OCI-LY3 (cell line): ENCODE data around the gene FRMPD4.

Experiments used
- H2AFZ ChIP-seq: fragments of 200-600, 300-600 bp; shearing (Covaris generic); 2 replicates; pipeline ENCODE4 v1.6.0; 2014; ENCODE audit warnings: antibody characterized with exemption, low read depth, low read length
- H3K27ac ChIP-seq: fragments of 200-600, 300-600 bp; sonication (generic); 2 replicates; pipeline ENCODE4 v1.5.1; 2014; ENCODE audit warnings: mild to moderate bottlenecking, low read length, moderate library complexity, mixed read lengths
- H3K27me3 ChIP-seq: fragments of 200-600, 300-600 bp; sonication (generic); 2 replicates; pipeline ENCODE4 v1.6.1; 2014; ENCODE audit warnings: low read depth, low read length, mixed read lengths
- H3K36me3 ChIP-seq: fragments of 200-600, 300-600 bp; sonication (generic); replicated peaks from 2 replicates; pipeline ENCODE3; 2014; ENCODE audit warnings: low read depth, low read length, mixed read lengths
- H3K4me1 ChIP-seq: fragments of 300-600, 200-600 bp; sonication (generic); 2 replicates; pipeline ENCODE4 v1.6.1; 2014; ENCODE audit warnings: low read length, mixed read lengths
- H3K4me2 ChIP-seq: fragments of 200-600, 300-600 bp; sonication (generic); 2 replicates; pipeline ENCODE4 v1.6.1; 2014; ENCODE audit warnings: low read length, mixed read lengths
- H3K4me3 ChIP-seq: fragments of 300-600, 200-600 bp; sonication (generic); 2 replicates; pipeline ENCODE4 v1.5.1; 2014; ENCODE audit warnings: antibody characterized with exemption, mild to moderate bottlenecking, low read length, moderate library complexity
- H3K79me2 ChIP-seq: fragments of 300-600, 200-600 bp; shearing (Covaris generic); 2 replicates; pipeline ENCODE4 v1.6.1; 2014; ENCODE audit warnings: mild to moderate bottlenecking, low read length, mixed read lengths
- H3K9ac ChIP-seq: fragments of 300-600, 200-600 bp; shearing (Covaris generic); 2 replicates; pipeline ENCODE4 v1.6.0; 2014; ENCODE audit warnings: mild to moderate bottlenecking, low read length, moderate library complexity
- H3K9me3 ChIP-seq: fragments of 200-600, 300-600 bp; shearing (Covaris generic); 2 replicates; pipeline ENCODE4 v1.6.1; 2014; ENCODE audit warnings: low read length, mixed read lengths; ENCODE audit not compliant: insufficient read depth
- H4K20me1 ChIP-seq: fragments of 200-600, 300-600 bp; sonication (generic); 2 replicates; pipeline ENCODE4 v1.6.1; 2016; ENCODE audit warnings: low read length, mixed read lengths; ENCODE audit not compliant: insufficient read depth
- CTCF ChIP-seq: fragments of 200-600, 300-600 bp; sonication (generic); IDR thresholded peaks from 2 replicates; pipeline ENCODE4 v1.5.1; 2014; ENCODE audit warnings: antibody characterized with exemption, low read length, low read depth
- EZH2phosphoT487 ChIP-seq: fragments of 200-600 bp; shearing (Covaris generic); IDR thresholded peaks from 2 replicates; pipeline ENCODE4 v1.6.1; 2018; ENCODE audit warnings: antibody characterized with exemption, mixed run types, low read depth

FRMPD4 gene

GRCh38 chrX:12349201-12349600 is 210.9 kb downstream of the FRMPD4 start:
- H3K27ac ChIP-seq, result no peak overlapping the region
- no peaks in the 10 kb centered on the region for H3K79me2 ChIP-seq
- no peak overlapping the region for H3K4me2 ChIP-seq
- H3K36me3 ChIP-seq, result no peaks in the 10 kb centered on the region
- H3K27me3 ChIP-seq, result no peaks in the 10 kb centered on the region
- H4K20me1 ChIP-seq, result no peaks in the 10 kb centered on the region
- no peaks in the 10 kb centered on the region for H3K9me3 ChIP-seq
- no peak overlapping the region for H3K9ac ChIP-seq
- no peak for TF ChIP-seq EZH2phosphoT487
- TF ChIP-seq CTCF, result peak; percentile 6; the same call in 1 of the 2 replicates
- H3K4me3 ChIP-seq, result no peak overlapping the region
- H2AFZ ChIP-seq, result no peak overlapping the region
- no peaks in the 10 kb centered on the region for H3K4me1 ChIP-seq

- no peaks in the 10 kb centered on the region for H3K79me2 ChIP-seq
- no peaks in the 10 kb centered on the region for H3K36me3 ChIP-seq
- H3K9me3 ChIP-seq, result no peaks in the 10 kb centered on the region
- no peaks in the 10 kb centered on the region for H4K20me1 ChIP-seq
- no peak for TF ChIP-seq EZH2phosphoT487
- TF ChIP-seq CTCF, result no peak
- H2AFZ ChIP-seq, result no peak overlapping the region
- no peak overlapping the region for H3K9ac ChIP-seq
- no peak overlapping the region for H3K4me3 ChIP-seq
- H3K4me2 ChIP-seq, result no peak overlapping the region
- H3K27ac ChIP-seq, result no peak overlapping the region
- no peaks in the 10 kb centered on the region for H3K4me1 ChIP-seq
- 0 out of 2 replicates have a peak, but pooled peaks cover 5% of the 10 kb centered on the region for H3K27me3 ChIP-seq
Measured at GRCh38 chrX:12352922-12353321, 214.6 kb downstream of the FRMPD4 start.

GRCh38 chrX:12360383-12360782 is 222.1 kb downstream of the FRMPD4 start:
- Histone ChIP-seq H3K27ac (no peak overlapping the region), H3K4me3 (no peak overlapping the region)

DNA sequence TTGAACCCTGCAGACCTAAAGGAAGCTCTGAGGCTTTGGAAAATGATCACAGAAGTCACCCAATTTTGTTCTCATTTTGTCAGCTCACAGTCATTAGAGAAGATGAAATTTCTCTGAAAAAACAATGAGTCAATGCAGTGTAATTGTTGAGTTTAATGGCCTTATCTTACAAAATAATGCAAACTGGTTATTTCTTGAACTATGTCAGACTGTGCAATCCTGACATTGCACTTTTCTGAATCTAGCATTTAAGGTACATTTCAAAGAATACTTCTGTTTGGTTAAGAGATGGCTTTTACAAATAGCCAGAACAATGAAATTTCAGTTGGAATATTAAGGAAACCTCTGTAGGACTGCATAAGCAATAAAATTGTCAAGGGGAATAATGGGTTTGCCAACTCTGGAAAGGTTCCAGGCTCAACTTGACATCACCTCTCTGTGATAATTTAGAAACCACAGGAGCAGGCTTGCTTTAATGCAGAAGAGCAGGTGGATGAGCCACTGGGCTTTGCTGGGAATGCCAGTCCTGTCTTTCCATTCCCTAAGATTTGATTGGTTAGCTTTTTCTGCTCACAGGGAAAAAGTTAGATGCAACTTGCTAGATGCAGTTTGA is 222.8 kb downstream of the FRMPD4 start:
- no peak overlapping the region for H3K27ac ChIP-seq
- no peaks in the 10 kb centered on the region for H3K9me3 ChIP-seq
- no peak overlapping the region for H3K4me3 ChIP-seq
- no peak for TF ChIP-seq CTCF
- no peak for TF ChIP-seq EZH2phosphoT487
- no peaks in the 10 kb centered on the region for H3K36me3 ChIP-seq
- H3K4me2 ChIP-seq, result no peak overlapping the region
- H3K4me1 ChIP-seq, result peaks cover 5% of the 10 kb centered on the region; the same call in 1 of the 2 replicates
- no peaks in the 10 kb centered on the region for H3K79me2 ChIP-seq
- no peak overlapping the region for H2AFZ ChIP-seq
- no peak overlapping the region for H3K9ac ChIP-seq
- H4K20me1 ChIP-seq, result no peaks in the 10 kb centered on the region
- no peaks in the 10 kb centered on the region for H3K27me3 ChIP-seq

More at GRCh38 chrX:12360383-12360782, 222.1 kb downstream of the FRMPD4 start:
- Histone ChIP-seq H3K36me3 (no peaks in the 10 kb centered on the region), H3K79me2 (no peaks in the 10 kb centered on the region), H3K9me3 (no peaks in the 10 kb centered on the region), H3K27me3 (no peaks in the 10 kb centered on the region), H3K4me2 (no peak overlapping the region), H3K4me1 (peaks cover 5% of the 10 kb centered on the region; the same call in 1 of the 2 replicates), H4K20me1 (no peaks in the 10 kb centered on the region), H2AFZ (no peak overlapping the region), H3K9ac (no peak overlapping the region)
- TF ChIP-seq EZH2phosphoT487 (no peak), CTCF (no peak)
